ENCODE results near the gene BORA. TPM values are rescaled to one million over a fixed set of nuclear protein-coding genes. Genes with fewer than 3 reads are reported as not detected.

The BORA gene
- polyA plus RNA-seq, 1 experiment: 3.1 TPM

GRCh38 chr13:72740015-72740414, 12.3 kb downstream of the BORA start:
- CTCF ChIA-PET: no interaction called here
- no peak for TF ChIP-seq CTCF (IDR thresholded peaks at IDR 0.05; ENCODE audit: low read depth, low read length)
- Histone ChIP-seq H3K27ac (ENCODE audit: low read depth, low read length) (no peak overlapping the region), H3K4me3 (ENCODE audit: low read depth, low read length) (no peak overlapping the region), H3K9me3 (ENCODE audit: control insufficient read depth, insufficient read depth, low read length) (no peaks in the 10 kb centered on the region), H3K27me3 (ENCODE audit: control insufficient read depth, insufficient read depth, low read length) (no peaks in the 10 kb centered on the region)
- DNase-seq (ENCODE audit: low read depth, low spot score): no peak
- POLR2A ChIA-PET: no interaction called here

- ChIA-PET POLR2A (no interaction called here), CTCF (no interaction called here)
- no peak for DNase-seq (ENCODE audit: low read depth, low spot score)
- Histone ChIP-seq H3K4me3 (ENCODE audit: low read depth, low read length) (no peak overlapping the region), H3K9me3 (ENCODE audit: control insufficient read depth, insufficient read depth, low read length) (no peaks in the 10 kb centered on the region), H3K27ac (ENCODE audit: low read depth, low read length) (no peak overlapping the region), H3K27me3 (ENCODE audit: control insufficient read depth, insufficient read depth, low read length) (no peaks in the 10 kb centered on the region)
- TF ChIP-seq CTCF (IDR thresholded peaks at IDR 0.05; ENCODE audit: low read depth, low read length): no peak
Observed at GRCh38 chr13:72745260-72745659, 17.5 kb downstream of the BORA start.

- ChIA-PET POLR2A (no interaction called here), CTCF (interaction anchor here (1.5 kb wide), 1 partner anchor 108 kb away, joined by 3 read pairs; no protein-coding TSS in a partner anchor)
- no peak for DNase-seq (ENCODE audit: low read depth, low spot score)
- Histone ChIP-seq H3K27me3 (ENCODE audit: control insufficient read depth, insufficient read depth, low read length) (no peaks in the 10 kb centered on the region), H3K27ac (ENCODE audit: low read depth, low read length) (no peak overlapping the region), H3K9me3 (ENCODE audit: control insufficient read depth, insufficient read depth, low read length) (no peaks in the 10 kb centered on the region), H3K4me3 (ENCODE audit: low read depth, low read length) (no peak overlapping the region)
- TF ChIP-seq CTCF (IDR thresholded peaks at IDR 0.05; ENCODE audit: low read depth, low read length): no peak
Observed at GRCh38 chr13:72751220-72751619, 23.5 kb downstream of the BORA start.

DNA sequence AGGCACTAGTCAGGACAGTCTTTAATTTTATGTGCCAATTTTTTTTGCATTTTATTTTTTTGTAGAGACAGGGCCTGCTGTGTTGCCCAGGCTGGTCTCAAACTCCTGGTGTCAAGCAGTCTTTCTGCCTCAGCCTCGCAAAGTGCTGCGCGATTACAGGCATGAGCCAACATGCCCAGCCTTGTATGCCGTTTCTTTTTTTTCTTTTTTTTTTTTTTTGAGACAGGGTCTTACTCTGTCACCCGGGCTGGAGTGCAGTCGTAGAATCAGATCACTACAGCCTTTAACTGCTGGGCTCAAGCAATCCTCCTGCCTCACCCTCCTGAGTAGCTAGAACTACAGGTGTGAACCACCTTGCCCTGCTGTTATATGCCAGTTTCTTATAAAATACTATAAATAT, 26.4 kb downstream of the BORA start:
- POLR2A ChIA-PET: no interaction called here
- Histone ChIP-seq H3K27ac (ENCODE audit: low read depth, low read length) (no peak overlapping the region), H3K4me3 (ENCODE audit: low read depth, low read length) (no peak overlapping the region), H3K27me3 (ENCODE audit: control insufficient read depth, insufficient read depth, low read length) (no peaks in the 10 kb centered on the region), H3K9me3 (ENCODE audit: control insufficient read depth, insufficient read depth, low read length) (no peaks in the 10 kb centered on the region)
- TF ChIP-seq CTCF (IDR thresholded peaks at IDR 0.05; ENCODE audit: low read depth, low read length): no peak
- CTCF ChIA-PET: no interaction called here
- no peak for DNase-seq (ENCODE audit: low read depth, low spot score)

DNA sequence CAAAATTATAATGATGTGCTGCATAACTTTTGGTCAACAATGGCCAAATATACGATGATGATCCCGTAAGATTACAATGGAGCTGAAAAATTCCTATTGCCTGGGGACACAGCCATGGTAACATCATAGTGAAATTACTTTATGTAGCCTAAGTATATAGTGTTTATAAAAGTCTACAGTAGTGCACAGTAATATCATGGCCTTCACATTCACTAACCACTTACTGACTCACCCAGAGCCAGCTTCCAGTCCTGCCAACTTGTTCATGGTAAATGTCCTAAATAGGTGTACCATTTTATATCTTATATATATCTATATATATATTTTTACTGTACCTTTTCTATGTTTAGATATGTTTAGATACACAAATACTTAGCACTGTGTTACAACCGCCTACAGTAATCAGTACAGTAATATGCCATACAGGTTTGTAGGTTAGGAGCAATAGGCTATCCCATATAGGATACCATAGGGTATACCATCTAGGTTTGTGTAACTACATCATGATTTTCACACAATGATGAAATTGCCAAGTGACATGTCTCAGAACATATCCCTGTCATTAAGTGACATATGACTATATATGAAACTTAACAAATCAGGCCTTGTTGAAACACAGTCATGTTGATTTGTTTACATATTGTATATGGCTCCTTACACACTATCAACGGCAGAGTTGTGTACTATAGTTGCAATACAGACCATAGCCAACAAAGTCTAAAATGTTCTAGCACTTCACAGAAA, 30.2 kb downstream of the BORA start:
- Histone ChIP-seq H3K27ac (ENCODE audit: low read depth, low read length) (no peak overlapping the region), H3K27me3 (ENCODE audit: control insufficient read depth, insufficient read depth, low read length) (no peaks in the 10 kb centered on the region), H3K4me3 (ENCODE audit: low read depth, low read length) (no peak overlapping the region), H3K9me3 (ENCODE audit: control insufficient read depth, insufficient read depth, low read length) (no peaks in the 10 kb centered on the region)
- ChIA-PET POLR2A (no interaction called here), CTCF (no interaction called here)
- no peak for DNase-seq (ENCODE audit: low read depth, low spot score)
- TF ChIP-seq CTCF (IDR thresholded peaks at IDR 0.05; ENCODE audit: low read depth, low read length): no peak
